Mucosa of descending colon (tissue), 3 donors: ENCODE data around the gene KIF16B. TPM values are rescaled to one million over a fixed set of nuclear protein-coding genes. Genes with fewer than 3 reads are reported as not detected.
"Not testable (repeated sequence)": the region's sequence is repeated elsewhere in the genome, so short reads cannot be mapped to it uniquely, and the experiment has no call there.

Source experiments
- ATAC-seq: fragments of 200-7000 bp; cut with Tn5 transposase; one replicate; pipeline ENCODE4 v1.9.1; 2020; ENCODE audit warnings: mild to moderate bottlenecking, moderate library complexity
- DNase-seq, 3 donors: peaks; one replicate each; pipeline ENCODE4 v3.0.0-alpha.2; 2020
- H3K36me3 ChIP-seq: fragments of 200-600 bp; one replicate; pipeline ENCODE4 v1.8.0; 2021; ENCODE audit warnings: low read depth, mild to moderate bottlenecking
- H3K4me1 ChIP-seq: fragments of 200-600 bp; one replicate; pipeline ENCODE4 v1.8.0; 2021; ENCODE audit warnings: low read depth, mild to moderate bottlenecking
- H3K4me3 ChIP-seq: fragments of 200-600 bp; one replicate; pipeline ENCODE4 v1.8.0; 2021; ENCODE audit warnings: mild to moderate bottlenecking
- H3K9me3 ChIP-seq: fragments of 200-600 bp; one replicate; pipeline ENCODE4 v1.8.0; 2021; ENCODE audit warnings: mild to moderate bottlenecking
- CTCF ChIP-seq: fragments of 200-600 bp; IDR thresholded peaks from one replicate; pipeline ENCODE4 v1.8.0; 2022; ENCODE audit warnings: antibody characterized with exemption, mild to moderate bottlenecking
- intact Hi-C, 2 donors: fragments of 100-400 bp; cut with DNase I in 1 of 2; cut with micrococcal nuclease in 1 of 2; formaldehyde crosslinking; loops; one replicate each; pipeline versions ENCODE4 v1.11.0 to v1.11.1; 2022; cut with DNase I, micrococcal nuclease
- total RNA-seq, 3 donors: library from RNA; stranded (reverse); fragmentation: NEBNext Ultra II Directional in 2 of 3; extraction: Animal tissue kit (Norgen Biotek cat#: 25700) in 2 of 3; gene quantifications; one replicate each; pipeline versions ENCODE4 v1.2.1 to v1.2.4, GENCODE V29; 2021 to 2023
- donor health status: DM: no; HTN: no; CAD: no; lungs with moderate emphysema.
- donor health status: DM: no; HTN: no; CAD: no.
- donor health status: DM: no; HTN: yes; CAD: no.

The KIF16B gene
- total RNA-seq, 3 donors from 2014 or later: 48.5 to 81.7 (median 65.1) TPM

- intact Hi-C loops: no loop called here
- Histone ChIP-seq H3K4me3 (no peak overlapping the region), H3K36me3 (no peaks in the 10 kb centered on the region), H3K9me3 (no peaks in the 10 kb centered on the region), H3K4me1 (peaks cover 31% of the 10 kb centered on the region)
- ATAC-seq (peak; percentile 90), DNase-seq (peak; percentile 79 to 84 (median 80))
- no peak for TF ChIP-seq CTCF
Observed at GRCh38 chr20:16528078-16528477, 45.2 kb downstream of the KIF16B start.

GRCh38 chr20:16527438-16527837, 45.8 kb downstream of the KIF16B start:
- DNase-seq (no peak), ATAC-seq (no peak)
- H3K36me3 ChIP-seq: no peaks in the 10 kb centered on the region
- no peak overlapping the region for H3K4me3 ChIP-seq
- intact Hi-C loops: no loop called here
- no peak for TF ChIP-seq CTCF
- H3K4me1 ChIP-seq: peaks cover 31% of the 10 kb centered on the region
- H3K9me3 ChIP-seq: no peaks in the 10 kb centered on the region

- Histone ChIP-seq H3K4me3 (no peak overlapping the region), H3K9me3 (no peaks in the 10 kb centered on the region), H3K4me1 (peaks cover 31% of the 10 kb centered on the region), H3K36me3 (no peaks in the 10 kb centered on the region)
- intact Hi-C loops: no loop called here
- TF ChIP-seq CTCF: no peak
- DNase-seq (no peak), ATAC-seq (no peak)
Observed at GRCh38 chr20:16526433-16527380, 46.5 kb downstream of the KIF16B start.

GRCh38 chr20:16522651-16523050, 50.6 kb downstream of the KIF16B start:
- H3K4me1 ChIP-seq, H3K9me3 ChIP-seq, DNase-seq, intact Hi-C loops, H3K4me3 ChIP-seq, ATAC-seq, H3K36me3 ChIP-seq: not testable (repeated sequence)

GRCh38 chr20:16520154-16520553, 53.1 kb downstream of the KIF16B start:
- intact Hi-C loops: no loop called here
- no peaks in the 10 kb centered on the region for H3K36me3 ChIP-seq

GRCh38 chr20:16519673-16520072, 53.6 kb downstream of the KIF16B start:
- not testable (repeated sequence) for ATAC-seq, H3K36me3 ChIP-seq, DNase-seq, H3K4me1 ChIP-seq, H3K9me3 ChIP-seq, H3K4me3 ChIP-seq
- intact Hi-C loops: loop anchor here in 1 of 2 donors (10.0 kb wide), 1 partner anchor 45 kb away; no protein-coding TSS in a partner anchor

More at GRCh38 chr20:16520154-16520553, 53.1 kb downstream of the KIF16B start:
- no peaks in the 10 kb centered on the region for H3K4me1 ChIP-seq
- ATAC-seq (no peak), DNase-seq (no peak)
- no peaks in the 10 kb centered on the region for H3K9me3 ChIP-seq
- no peak overlapping the region for H3K4me3 ChIP-seq
- no peak for TF ChIP-seq CTCF
